K562 (cell line): ENCODE data around the gene RAMP2. TPM values are rescaled to one million over a fixed set of nuclear protein-coding genes. Genes with fewer than 3 reads are reported as not detected.
A peak's percentile ranks its signal among the peaks of the same experiment; 100 is the strongest.

Experiments used
- CGGBP1 ChIP-seq: fragments of 250-450 bp; sonication (Bioruptor Pico); IDR thresholded peaks from 2 replicates; pipeline ENCODE4 v1.9.0; 2021; ENCODE audit warnings: mild to moderate bottlenecking
- EP300 ChIP-seq: IDR thresholded peaks from 2 replicates; pipeline ENCODE4 v1.6.1; 2012; ENCODE audit warnings: low read length, improper control_type of control experiment
- EP400 ChIP-seq: fragments of 450-650 bp; IDR thresholded peaks from 2 replicates; pipeline ENCODE4 v1.6.1; 2017; ENCODE audit warnings: antibody characterized with exemption, mild to moderate bottlenecking, moderate library complexity
- LEF1 ChIP-seq: fragments of 450-650 bp; IDR thresholded peaks from 2 replicates; pipeline ENCODE4 v1.6.1; 2016; ENCODE audit warnings: mild to moderate bottlenecking
- MCM5 ChIP-seq: fragments of 450-650 bp; IDR thresholded peaks from 2 replicates; pipeline ENCODE4 v1.6.1; 2016; ENCODE audit warnings: low read depth
- MLX ChIP-seq, 2 experiments: fragments of 450-650 bp in 1 of 2; sonication (generic) in 1 of 2; formaldehyde crosslinking; conservative IDR thresholded peaks; 2 replicates each; pipeline versions ENCODE4 v1.4.0 to v1.8.1; 2020 to 2022; ENCODE audit warnings: mild to moderate bottlenecking in 1 of 2, missing genetic modification reagents in 1 of 2
- MYC ChIP-seq, 2 experiments: fragments of 250-450 bp in 1 of 2; sonication (Bioruptor Pico) in 1 of 2; IDR thresholded peaks; 2 replicates each; pipeline versions ENCODE4 v1.5.1 to v1.6.1; 2012 to 2021; ENCODE audit warnings: low read depth in 2 of 2, borderline replicate concordance in 1 of 2, improper control_type of control experiment in 1 of 2, low read length in 1 of 2, mild to moderate bottlenecking in 1 of 2, moderate library complexity in 1 of 2
- NFXL1 ChIP-seq: fragments of 450-650 bp; formaldehyde crosslinking; IDR thresholded peaks from 2 replicates; pipeline ENCODE4 v1.4.0; 2021; ENCODE audit warnings: mild to moderate bottlenecking
- PTTG1 ChIP-seq: fragments of 450-650 bp; IDR thresholded peaks from 2 replicates; pipeline ENCODE4 v1.6.1; 2016; ENCODE audit warnings: low read depth, mild to moderate bottlenecking, missing genetic modification characterization, missing compliant biosample characterization
- RFX5 ChIP-seq: IDR thresholded peaks from 2 replicates; pipeline ENCODE4 v1.6.1; 2011; ENCODE audit warnings: low read depth, mild to moderate bottlenecking, improper control_type of control experiment, low read length
- THRAP3 ChIP-seq: fragments of 450-650 bp; IDR thresholded peaks from 2 replicates; pipeline ENCODE4 v1.6.1; 2016; ENCODE audit warnings: mild to moderate bottlenecking, inconsistent platforms, borderline replicate concordance
- ZNF133 ChIP-seq: fragments of 250-450 bp; sonication (Bioruptor Pico); IDR thresholded peaks from 2 replicates; pipeline ENCODE4 v1.4.0; 2020; ENCODE audit warnings: mild to moderate bottlenecking
- ZNF140 ChIP-seq: fragments of 250-450 bp; sonication (Bioruptor Pico); IDR thresholded peaks from 2 replicates; pipeline ENCODE4 v1.8.0; 2021; ENCODE audit warnings: moderate library complexity, mild to moderate bottlenecking, inconsistent platforms
- ZNF253 ChIP-seq: fragments of 250-450 bp; sonication (Bioruptor Pico); conservative IDR thresholded peaks from 2 replicates; pipeline ENCODE4 v1.6.1; 2021; ENCODE audit warnings: mild to moderate bottlenecking
- ZNF354B ChIP-seq: fragments of 250-450 bp; sonication (Bioruptor Pico); IDR thresholded peaks from 2 replicates; pipeline ENCODE4 v1.4.0; 2020
- ZNF384 ChIP-seq: IDR thresholded peaks from 2 replicates; pipeline ENCODE4 v1.6.1; 2012; ENCODE audit warnings: low read depth, low read length, improper control_type of control experiment
- ZNF398 ChIP-seq: fragments of 250-450 bp; sonication (Bioruptor Pico); IDR thresholded peaks from 2 replicates; pipeline ENCODE4 v1.8.0; 2021; ENCODE audit warnings: moderate library complexity, mild to moderate bottlenecking, inconsistent platforms
- ZNF707 ChIP-seq: fragments of 250-450 bp; sonication (Bioruptor Pico); conservative IDR thresholded peaks from 2 replicates; pipeline ENCODE4 v1.8.0; 2022; ENCODE audit warnings: inconsistent platforms, mild to moderate bottlenecking, moderate library complexity
- ZNF76 ChIP-seq: fragments of 250-450 bp; sonication (Bioruptor Pico); IDR thresholded peaks from 2 replicates; pipeline ENCODE4 v1.4.0; 2020; ENCODE audit warnings: mild to moderate bottlenecking, moderate library complexity, borderline replicate concordance
- polyA plus RNA-seq, 8 experiments: library from polyadenylated mRNA; depleted of rRNA in 4 of 8; stranded (reverse) in 5 of 8; unstranded in 3 of 8; fragments of >200 nt; fragmentation: Nextera tagmentation in 2 of 8; fragmentation: Illumina TruSeq in 1 of 8; extraction: Ambion mirVana in 2 of 8; extraction: Trizol in 1 of 8; gene quantifications; 2 replicates each; pipeline versions ENCODE4 v1.2.1 to v1.2.3, GENCODE V29; 2011 to 2014; ENCODE audit warnings: inconsistent platforms in 1 of 8, missing spikeins in 1 of 8
- total RNA-seq, 7 experiments: library from RNA; depleted of rRNA in 6 of 7; stranded (reverse); fragments of >200 nt in 6 of 7; fragmentation: Illumina TruSeq in 2 of 7; extraction: Trizol in 2 of 7; gene quantifications; 2 replicates each; pipeline versions ENCODE4 v1.2.1 to v1.2.3, GENCODE V29; 2011 to 2021; ENCODE audit warnings: low replicate concordance in 1 of 7
- TF ChIP-seq, protein P1 (sequence below), 2 experiments: fragments of 250-450 bp in 1 of 2; fragments of 450-650 bp in 1 of 2; sonication (Bioruptor Pico) in 1 of 2; IDR thresholded peaks; 2 replicates each; pipeline versions ENCODE4 v1.6.1 to v1.8.0; 2016 to 2021; ENCODE audit warnings: mild to moderate bottlenecking in 2 of 2, moderate library complexity in 2 of 2, missing compliant biosample characterization in 1 of 2, missing genetic modification characterization in 1 of 2
- TF ChIP-seq, protein P2 (sequence below): fragments of 250-450 bp; sonication (Bioruptor Pico); IDR thresholded peaks from 2 replicates; pipeline ENCODE4 v1.8.0; 2022; ENCODE audit warnings: moderate library complexity, mild to moderate bottlenecking, inconsistent platforms
- TF ChIP-seq, protein P3 (sequence below): sonication (generic); formaldehyde crosslinking; IDR thresholded peaks from 2 replicates; pipeline ENCODE4 v1.8.1; 2023; ENCODE audit warnings: mild to moderate bottlenecking, missing genetic modification reagents

Gene RAMP2
- total and polyA plus RNA-seq, 9 of the 15 experiments (the other 6 are each of a cell fraction or from before 2014, with no cell fraction given) = not detected

GRCh38 chr17:42773290-42774035, 12.4 kb downstream of the RAMP2 start, which contains the start of gene VPS25 (continued):
- no peak for TF ChIP-seq ZNF398 (CRISPR knock-in tag)
- no peak for TF ChIP-seq MLX (CRISPR knock-in tag; conservative IDR thresholded peaks at IDR 0.05)
- TF ChIP-seq THRAP3 = no peak
- TF ChIP-seq MYC (IDR thresholded peaks at IDR 0.05; ENCODE audit: low read depth, low read length) = peak; percentile 74
- no peak for TF ChIP-seq MYC (CRISPR knock-in tag; IDR thresholded peaks at IDR 0.05; ENCODE audit: borderline replicate concordance, low read depth)
- no peak for TF ChIP-seq PTTG1 (tag)
- TF ChIP-seq, protein P1, sequence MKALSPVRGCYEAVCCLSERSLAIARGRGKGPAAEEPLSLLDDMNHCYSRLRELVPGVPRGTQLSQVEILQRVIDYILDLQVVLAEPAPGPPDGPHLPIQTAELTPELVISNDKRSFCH (CRISPR knock-in tag; IDR thresholded peaks at IDR 0.05) = no peak
- TF ChIP-seq, protein P1 (tag; IDR thresholded peaks at IDR 0.05) = peak; percentile 61; the same call in 1 of the 2 replicates
- TF ChIP-seq, protein P2, sequence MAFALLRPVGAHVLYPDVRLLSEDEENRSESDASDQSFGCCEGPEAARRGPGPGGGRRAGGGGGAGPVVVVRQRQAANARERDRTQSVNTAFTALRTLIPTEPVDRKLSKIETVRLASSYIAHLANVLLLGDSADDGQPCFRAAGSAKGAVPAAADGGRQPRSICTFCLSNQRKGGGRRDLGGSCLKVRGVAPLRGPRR (CRISPR knock-in tag) = no peak
- TF ChIP-seq ZNF253 (CRISPR knock-in tag) = no peak
- no peak; the same call in 1 of the 2 replicates for TF ChIP-seq CGGBP1
- TF ChIP-seq ZNF384 = no peak; the same call in 1 of the 2 replicates
- no peak for TF ChIP-seq MCM5
- no peak for TF ChIP-seq ZNF354B (CRISPR knock-in tag)
- TF ChIP-seq ZNF133 (CRISPR knock-in tag) = no peak
- TF ChIP-seq LEF1 = no peak
- peak; percentile 22; the same call in 1 of the 2 replicates for TF ChIP-seq EP300
- TF ChIP-seq NFXL1 = no peak
- no peak for TF ChIP-seq ZNF707 (CRISPR knock-in tag)
- TF ChIP-seq, protein P3, sequence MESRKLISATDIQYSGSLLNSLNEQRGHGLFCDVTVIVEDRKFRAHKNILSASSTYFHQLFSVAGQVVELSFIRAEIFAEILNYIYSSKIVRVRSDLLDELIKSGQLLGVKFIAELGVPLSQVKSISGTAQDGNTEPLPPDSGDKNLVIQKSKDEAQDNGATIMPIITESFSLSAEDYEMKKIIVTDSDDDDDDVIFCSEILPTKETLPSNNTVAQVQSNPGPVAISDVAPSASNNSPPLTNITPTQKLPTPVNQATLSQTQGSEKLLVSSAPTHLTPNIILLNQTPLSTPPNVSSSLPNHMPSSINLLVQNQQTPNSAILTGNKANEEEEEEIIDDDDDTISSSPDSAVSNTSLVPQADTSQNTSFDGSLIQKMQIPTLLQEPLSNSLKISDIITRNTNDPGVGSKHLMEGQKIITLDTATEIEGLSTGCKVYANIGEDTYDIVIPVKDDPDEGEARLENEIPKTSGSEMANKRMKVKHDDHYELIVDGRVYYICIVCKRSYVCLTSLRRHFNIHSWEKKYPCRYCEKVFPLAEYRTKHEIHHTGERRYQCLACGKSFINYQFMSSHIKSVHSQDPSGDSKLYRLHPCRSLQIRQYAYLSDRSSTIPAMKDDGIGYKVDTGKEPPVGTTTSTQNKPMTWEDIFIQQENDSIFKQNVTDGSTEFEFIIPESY = no peak
- TF ChIP-seq ZNF76 = no peak
- TF ChIP-seq EP400 = peak; percentile 78
- TF ChIP-seq ZNF140 (CRISPR knock-in tag) = no peak
- TF ChIP-seq RFX5 = no peak
